Measurements from ENCODE around the gene SBF2.

Gene SBF2

DNA sequence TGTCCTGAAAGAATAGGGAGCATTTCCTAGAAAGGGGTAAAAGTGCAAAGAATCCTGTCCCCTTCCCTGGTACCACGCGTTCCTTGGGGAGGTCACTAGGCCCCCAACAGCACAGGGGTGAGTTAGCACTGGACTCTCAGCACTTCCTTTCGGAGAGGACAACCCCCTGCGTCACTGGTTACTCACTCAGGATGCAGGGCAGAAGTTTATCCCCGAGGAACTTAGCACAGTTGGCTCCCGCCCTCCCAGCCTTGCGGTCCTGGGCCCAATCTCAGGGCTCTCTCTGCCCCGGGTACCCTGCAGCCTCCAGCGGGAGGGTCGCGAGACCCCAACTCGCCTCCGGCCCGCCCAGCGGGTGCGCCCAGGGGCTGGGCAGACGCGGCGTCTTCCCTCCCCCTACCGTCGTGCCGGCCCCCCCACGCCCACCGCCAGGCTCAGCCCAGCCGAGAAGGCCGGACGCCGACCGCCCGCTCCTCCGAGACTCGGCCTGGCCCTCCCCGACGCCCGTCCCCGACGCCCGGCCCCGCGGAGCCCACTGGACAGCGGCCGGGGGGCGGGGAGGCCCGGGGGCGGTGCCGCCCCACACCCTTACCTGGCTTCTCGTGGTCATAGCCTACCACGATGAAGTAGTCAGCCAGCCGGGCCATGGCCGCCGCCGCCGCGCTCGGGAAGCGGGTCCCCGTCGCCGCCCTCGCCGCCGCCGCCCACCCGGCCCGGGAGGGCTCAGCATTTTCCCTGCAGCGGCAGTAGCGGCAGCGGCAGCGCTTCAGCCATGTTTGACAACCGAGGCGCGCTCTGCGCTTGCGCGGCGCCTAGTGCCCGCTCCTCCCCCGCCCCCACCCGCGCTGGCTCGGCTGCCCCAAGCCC, at the start of gene SBF2:
SBF2 (minus strand) TSS at position 797 of the 867 bp plus-strand sequence; CDS start at position 647, 150 bp downstream.
- Histone ChIP-seq H3K36me3 (ENCODE audit: insufficient read depth, low read length) (no peaks in the 10 kb centered on the region), H3K9me3 (ENCODE audit: low read length) (no peaks in the 10 kb centered on the region), H3K27ac (ENCODE audit: low read depth, low read length) (peak within 1 kb of the TSS; percentile 83), H3K9ac (ENCODE audit: low read length) (peak within 1 kb of the TSS; percentile 11), H3K4me1 (ENCODE audit: insufficient read depth, low read length) (peaks cover 18% of the 10 kb centered on the region), H3K4me3 (ENCODE audit: low read depth in 1 of 2, low read length in 2 of 2) (peak within 1 kb of the TSS; percentile 51 to 96), H3K27me3 (ENCODE audit: control insufficient read depth in 1 of 2, insufficient read depth in 2 of 2, low read length in 2 of 2) (no peaks in the 10 kb centered on the region)

DNA sequence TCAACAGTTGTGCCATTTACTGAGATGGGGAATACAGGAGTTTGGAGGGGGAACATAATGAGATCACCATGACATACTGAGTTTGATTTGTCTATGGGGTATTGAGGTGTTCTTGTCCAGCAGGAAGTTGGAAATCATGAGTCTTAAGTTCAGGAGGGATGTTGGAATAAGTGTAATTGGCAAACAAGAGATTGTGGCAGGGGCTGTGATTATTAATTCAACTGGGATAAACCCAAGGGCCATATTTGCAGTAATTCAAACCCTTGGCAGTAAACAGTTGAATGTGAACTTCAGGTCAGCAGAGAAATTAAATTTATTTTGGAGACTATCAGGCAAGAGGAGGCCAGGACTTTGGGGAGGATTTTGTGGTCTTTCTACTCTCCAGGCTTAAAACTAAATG, 44.3 kb upstream of the SBF2 start:
- Histone ChIP-seq H3K27me3 (ENCODE audit: control insufficient read depth in 1 of 2, insufficient read depth in 2 of 2, low read length in 2 of 2) (no peaks in the 10 kb centered on the region), H3K27ac (ENCODE audit: low read depth, low read length) (no peak overlapping the region), H3K4me1 (ENCODE audit: insufficient read depth, low read length) (no peaks in the 10 kb centered on the region), H3K4me3 (ENCODE audit: low read depth in 1 of 2, low read length in 2 of 2) (no peak overlapping the region), H3K9ac (ENCODE audit: low read length) (no peak overlapping the region), H3K9me3 (ENCODE audit: low read length) (no peaks in the 10 kb centered on the region), H3K36me3 (ENCODE audit: insufficient read depth, low read length) (no peaks in the 10 kb centered on the region)

DNA sequence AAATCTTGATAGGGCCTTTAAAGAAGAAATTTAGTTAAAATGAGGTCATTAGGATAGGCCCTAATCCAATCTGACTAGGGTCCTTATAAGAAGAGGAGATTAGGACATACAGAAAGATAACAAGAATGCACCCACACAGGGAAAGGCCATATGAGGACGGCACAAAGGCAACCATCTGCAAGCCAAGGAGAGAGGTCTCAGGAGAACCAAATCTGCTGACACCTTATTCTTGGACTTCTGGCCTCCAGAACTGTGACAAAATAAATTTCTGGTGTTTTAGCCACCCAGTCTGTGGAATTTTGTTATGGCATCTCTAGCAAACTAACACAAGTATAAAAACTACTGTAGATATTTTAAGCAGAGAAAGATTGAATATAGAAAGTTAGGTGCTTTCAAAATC, 39.5 kb upstream of the SBF2 start:
- peaks cover 8% of the 10 kb centered on the region for H3K4me1 ChIP-seq (ENCODE audit: insufficient read depth, low read length)
- no peaks in the 10 kb centered on the region for H3K36me3 ChIP-seq (ENCODE audit: insufficient read depth, low read length)
- no peak overlapping the region for H3K27ac ChIP-seq (ENCODE audit: low read depth, low read length)
- no peaks in the 10 kb centered on the region for H3K9me3 ChIP-seq (ENCODE audit: low read length)
- no peak overlapping the region for H3K4me3 ChIP-seq (ENCODE audit: low read depth in 1 of 2, low read length in 2 of 2)
- H3K9ac ChIP-seq (ENCODE audit: low read length): no peak overlapping the region
- H3K27me3 ChIP-seq (ENCODE audit: control insufficient read depth in 1 of 2, insufficient read depth in 2 of 2, low read length in 2 of 2): no peaks in the 10 kb centered on the region

DNA sequence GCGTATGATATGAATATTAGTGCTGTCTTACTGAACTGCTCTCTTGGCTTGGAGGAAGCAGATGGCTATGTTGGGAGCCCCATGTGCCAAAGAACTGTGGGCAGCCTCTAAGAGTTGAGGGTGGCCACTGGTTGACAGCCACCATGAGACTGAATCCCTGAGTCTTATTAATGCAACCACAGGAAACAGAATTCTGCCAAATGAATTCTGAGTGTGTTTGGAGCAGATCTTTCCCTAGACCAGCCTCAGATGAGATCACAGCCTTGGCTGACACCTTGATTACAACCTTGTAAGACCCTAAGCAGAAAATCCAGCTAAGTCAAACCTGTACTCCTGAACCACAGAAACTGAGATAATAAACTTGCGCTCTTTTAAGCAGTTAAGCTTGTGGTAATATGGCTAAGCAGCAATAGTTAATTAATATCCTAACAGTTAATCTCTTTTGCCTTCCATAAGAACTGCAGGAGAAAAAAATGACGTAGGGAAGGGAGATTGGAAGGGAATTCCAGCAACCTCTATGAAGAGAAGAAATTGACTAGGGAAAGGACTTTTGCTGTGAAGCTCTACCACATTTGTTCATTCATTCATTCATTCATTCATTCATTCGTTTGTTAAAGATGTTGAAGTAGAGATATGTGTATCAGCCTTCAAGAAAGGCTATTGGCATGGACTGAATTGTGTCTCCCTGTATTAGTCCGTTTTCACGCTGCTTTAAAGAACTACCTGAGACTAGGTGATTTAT, 37.7 kb upstream of the SBF2 start:
- H3K27me3 ChIP-seq (ENCODE audit: control insufficient read depth in 1 of 2, insufficient read depth in 2 of 2, low read length in 2 of 2): no peaks in the 10 kb centered on the region
- no peak overlapping the region for H3K27ac ChIP-seq (ENCODE audit: low read depth, low read length)
- no peak overlapping the region for H3K4me3 ChIP-seq (ENCODE audit: low read depth in 1 of 2, low read length in 2 of 2)
- no peaks in the 10 kb centered on the region for H3K36me3 ChIP-seq (ENCODE audit: insufficient read depth, low read length)
- peaks cover 23% of the 10 kb centered on the region for H3K4me1 ChIP-seq (ENCODE audit: insufficient read depth, low read length)
- H3K9me3 ChIP-seq (ENCODE audit: low read length): no peaks in the 10 kb centered on the region
- no peak overlapping the region for H3K9ac ChIP-seq (ENCODE audit: low read length)

DNA sequence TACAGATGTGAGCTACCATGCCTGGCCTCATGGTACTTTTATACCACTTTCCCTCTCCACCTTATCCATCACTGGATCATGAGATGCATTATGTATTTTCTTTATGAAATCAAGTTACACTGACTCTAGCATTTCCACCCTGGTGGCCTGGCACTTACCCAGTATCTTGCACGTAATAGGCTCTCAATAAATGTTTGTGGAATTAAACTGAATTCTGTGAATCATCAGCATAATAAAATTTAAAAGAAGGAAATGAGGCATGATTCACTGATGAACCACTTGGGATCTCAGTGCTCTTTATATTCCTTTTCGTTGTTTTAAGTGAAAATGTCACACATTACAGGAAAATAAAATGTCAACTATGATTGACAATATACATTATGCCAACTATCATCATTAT, 35.9 kb upstream of the SBF2 start:
- Histone ChIP-seq H3K4me1 (ENCODE audit: insufficient read depth, low read length) (peaks cover 40% of the 10 kb centered on the region), H3K4me3 (ENCODE audit: low read depth in 1 of 2, low read length in 2 of 2) (no peak overlapping the region), H3K9ac (ENCODE audit: low read length) (no peak overlapping the region), H3K9me3 (ENCODE audit: low read length) (no peaks in the 10 kb centered on the region), H3K36me3 (ENCODE audit: insufficient read depth, low read length) (no peaks in the 10 kb centered on the region), H3K27ac (ENCODE audit: low read depth, low read length) (no peak overlapping the region), H3K27me3 (ENCODE audit: control insufficient read depth in 1 of 2, insufficient read depth in 2 of 2, low read length in 2 of 2) (no peaks in the 10 kb centered on the region)

DNA sequence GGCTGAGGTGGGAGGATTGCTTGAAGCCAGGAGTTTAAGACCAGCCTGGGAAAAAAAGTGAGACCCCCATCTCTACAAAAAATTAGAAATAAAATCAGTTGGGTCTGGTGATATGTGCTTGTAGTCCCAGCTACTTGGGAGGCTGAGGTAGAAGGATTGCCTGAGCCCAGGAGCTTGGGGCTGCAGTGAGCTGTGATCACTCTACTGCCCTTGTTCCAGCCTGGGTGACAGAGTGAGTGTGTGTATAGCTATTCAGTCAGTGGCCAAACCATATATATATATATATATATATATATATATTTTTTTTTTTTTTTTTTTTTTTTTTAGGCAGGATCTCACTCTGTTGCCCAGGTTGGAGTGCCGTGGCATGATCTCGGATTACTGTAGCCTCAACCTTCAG, 35.3 kb upstream of the SBF2 start:
- H3K36me3 ChIP-seq (ENCODE audit: insufficient read depth, low read length): no peaks in the 10 kb centered on the region
- H3K9ac ChIP-seq (ENCODE audit: low read length): no peak overlapping the region
- no peaks in the 10 kb centered on the region for H3K9me3 ChIP-seq (ENCODE audit: low read length)
- no peaks in the 10 kb centered on the region for H3K27me3 ChIP-seq (ENCODE audit: control insufficient read depth in 1 of 2, insufficient read depth in 2 of 2, low read length in 2 of 2)
- H3K27ac ChIP-seq (ENCODE audit: low read depth, low read length): no peak overlapping the region
- H3K4me1 ChIP-seq (ENCODE audit: insufficient read depth, low read length): peaks cover 45% of the 10 kb centered on the region
- no peak overlapping the region for H3K4me3 ChIP-seq (ENCODE audit: low read depth in 1 of 2, low read length in 2 of 2)

DNA sequence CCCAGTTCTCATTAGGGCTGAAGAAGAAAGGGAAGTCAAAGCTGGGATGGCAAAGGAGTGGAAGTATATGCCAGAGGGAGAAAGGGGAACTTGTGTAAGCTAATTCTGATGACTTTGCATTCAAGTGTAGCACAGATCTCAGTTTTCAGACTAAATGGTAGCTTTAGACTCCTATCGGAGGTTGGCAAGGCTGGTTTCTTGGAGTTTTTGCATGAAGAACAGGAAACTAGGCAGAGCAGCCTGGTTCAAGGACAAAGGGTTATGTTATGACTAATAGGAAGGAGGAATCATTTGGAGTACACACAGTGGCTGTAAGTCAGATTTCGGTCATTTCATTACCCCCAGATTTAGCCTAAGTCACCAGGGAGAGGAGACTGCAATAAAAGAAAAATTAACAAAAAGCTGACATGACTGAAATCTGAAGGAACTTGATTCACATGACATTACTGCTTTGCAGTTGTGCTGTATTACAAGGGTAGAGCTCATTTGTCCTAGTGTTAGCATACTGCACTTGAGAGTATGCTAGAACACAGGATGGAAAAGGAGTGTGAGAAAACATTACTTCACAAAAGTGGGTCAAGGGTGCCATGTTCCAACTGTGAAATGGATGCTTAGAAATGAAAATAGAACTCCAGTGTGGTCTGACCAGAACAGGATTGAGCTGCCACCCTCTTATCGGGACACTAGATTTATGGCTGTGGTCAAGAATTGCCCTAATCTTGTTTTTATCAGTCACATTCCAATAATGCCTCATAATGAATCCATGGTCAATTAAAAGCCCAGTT, 34.5 kb upstream of the SBF2 start:
- no peak overlapping the region for H3K27ac ChIP-seq (ENCODE audit: low read depth, low read length)
- peaks cover 49% of the 10 kb centered on the region for H3K4me1 ChIP-seq (ENCODE audit: insufficient read depth, low read length)
- H3K27me3 ChIP-seq (ENCODE audit: control insufficient read depth in 1 of 2, insufficient read depth in 2 of 2, low read length in 2 of 2): no peaks in the 10 kb centered on the region
- peak overlapping the region in 1 of 2 donors; percentile 3 for H3K4me3 ChIP-seq (ENCODE audit: low read depth in 1 of 2, low read length in 2 of 2)
- no peaks in the 10 kb centered on the region for H3K9me3 ChIP-seq (ENCODE audit: low read length)
- no peak overlapping the region for H3K9ac ChIP-seq (ENCODE audit: low read length)
- no peaks in the 10 kb centered on the region for H3K36me3 ChIP-seq (ENCODE audit: insufficient read depth, low read length)

DNA sequence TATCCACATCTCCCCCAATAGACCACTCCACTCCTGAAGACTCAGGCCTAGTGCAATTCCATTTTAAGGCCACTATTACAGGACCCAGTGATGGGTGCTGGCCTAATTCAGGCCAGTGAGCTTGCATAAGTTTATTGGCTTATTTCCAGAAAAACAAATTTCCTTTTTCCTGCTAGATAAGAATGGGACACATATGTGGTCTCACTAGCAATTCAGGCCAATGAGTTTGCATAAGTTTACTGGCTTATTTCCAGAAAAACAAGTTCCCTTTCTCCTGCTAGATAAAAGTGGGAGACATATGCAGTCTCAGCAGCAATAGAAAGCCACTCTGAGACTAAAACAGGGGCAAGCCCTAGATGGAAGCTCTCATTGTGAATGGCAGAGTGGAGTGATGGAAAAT, 33.2 kb upstream of the SBF2 start:
- Histone ChIP-seq H3K27me3 (ENCODE audit: control insufficient read depth in 1 of 2, insufficient read depth in 2 of 2, low read length in 2 of 2) (no peaks in the 10 kb centered on the region), H3K9me3 (ENCODE audit: low read length) (no peaks in the 10 kb centered on the region), H3K9ac (ENCODE audit: low read length) (no peak overlapping the region), H3K27ac (ENCODE audit: low read depth, low read length) (no peak overlapping the region), H3K4me1 (ENCODE audit: insufficient read depth, low read length) (peaks cover 61% of the 10 kb centered on the region), H3K4me3 (ENCODE audit: low read depth in 1 of 2, low read length in 2 of 2) (no peak overlapping the region), H3K36me3 (ENCODE audit: insufficient read depth, low read length) (no peaks in the 10 kb centered on the region)

DNA sequence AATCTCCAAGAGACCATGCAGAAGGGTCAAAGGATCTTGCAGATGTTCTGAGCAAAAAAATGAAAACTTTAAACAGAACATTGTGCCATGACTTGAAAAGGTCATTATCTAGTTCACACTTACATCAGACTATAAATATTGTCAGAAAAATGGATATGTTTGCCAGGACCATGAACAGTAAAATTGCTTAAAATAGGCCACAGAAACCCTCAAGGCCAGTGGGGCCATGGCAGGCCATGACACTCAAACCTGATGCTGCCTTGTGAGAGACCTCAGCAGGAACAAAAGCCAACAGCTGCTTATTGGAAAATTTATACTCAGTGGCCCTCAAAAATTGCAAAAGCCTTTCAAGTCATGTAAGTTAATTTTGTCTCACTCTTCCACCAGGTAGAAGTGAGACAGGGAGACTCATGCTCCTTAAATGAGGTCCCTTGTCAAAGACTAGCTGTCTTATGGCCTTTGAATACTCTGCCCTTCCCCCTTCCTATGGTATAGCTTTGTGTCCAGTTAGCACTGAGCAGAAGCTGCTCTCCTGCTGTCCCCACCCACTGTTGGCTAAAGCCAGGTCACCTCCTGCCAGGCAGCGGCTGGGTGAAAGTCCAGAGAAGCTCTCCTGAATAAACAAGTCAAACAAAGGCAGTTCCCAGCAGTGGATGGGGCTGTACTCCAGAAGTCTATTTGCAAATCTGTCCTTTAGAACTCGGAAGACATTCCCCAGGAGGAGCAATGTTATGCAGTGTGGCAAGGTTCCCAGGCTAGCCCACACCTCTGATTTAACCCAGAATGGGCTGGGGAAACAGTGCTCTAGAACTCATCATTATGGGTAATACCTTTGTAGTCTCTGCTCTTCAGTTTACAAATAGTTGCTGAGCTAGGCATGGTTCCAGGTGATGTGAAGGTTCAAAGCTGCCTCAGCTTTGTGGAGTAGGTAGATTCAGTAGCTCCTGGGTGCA, 32.3 kb upstream of the SBF2 start:
- no peaks in the 10 kb centered on the region for H3K36me3 ChIP-seq (ENCODE audit: insufficient read depth, low read length)
- H3K4me3 ChIP-seq (ENCODE audit: low read depth in 1 of 2, low read length in 2 of 2): no peak overlapping the region
- H3K9me3 ChIP-seq (ENCODE audit: low read length): no peaks in the 10 kb centered on the region
- no peak overlapping the region for H3K9ac ChIP-seq (ENCODE audit: low read length)
- H3K27me3 ChIP-seq (ENCODE audit: control insufficient read depth in 1 of 2, insufficient read depth in 2 of 2, low read length in 2 of 2): no peaks in the 10 kb centered on the region
- H3K4me1 ChIP-seq (ENCODE audit: insufficient read depth, low read length): peaks cover 67% of the 10 kb centered on the region
- H3K27ac ChIP-seq (ENCODE audit: low read depth, low read length): peak overlapping the region; percentile 35

DNA sequence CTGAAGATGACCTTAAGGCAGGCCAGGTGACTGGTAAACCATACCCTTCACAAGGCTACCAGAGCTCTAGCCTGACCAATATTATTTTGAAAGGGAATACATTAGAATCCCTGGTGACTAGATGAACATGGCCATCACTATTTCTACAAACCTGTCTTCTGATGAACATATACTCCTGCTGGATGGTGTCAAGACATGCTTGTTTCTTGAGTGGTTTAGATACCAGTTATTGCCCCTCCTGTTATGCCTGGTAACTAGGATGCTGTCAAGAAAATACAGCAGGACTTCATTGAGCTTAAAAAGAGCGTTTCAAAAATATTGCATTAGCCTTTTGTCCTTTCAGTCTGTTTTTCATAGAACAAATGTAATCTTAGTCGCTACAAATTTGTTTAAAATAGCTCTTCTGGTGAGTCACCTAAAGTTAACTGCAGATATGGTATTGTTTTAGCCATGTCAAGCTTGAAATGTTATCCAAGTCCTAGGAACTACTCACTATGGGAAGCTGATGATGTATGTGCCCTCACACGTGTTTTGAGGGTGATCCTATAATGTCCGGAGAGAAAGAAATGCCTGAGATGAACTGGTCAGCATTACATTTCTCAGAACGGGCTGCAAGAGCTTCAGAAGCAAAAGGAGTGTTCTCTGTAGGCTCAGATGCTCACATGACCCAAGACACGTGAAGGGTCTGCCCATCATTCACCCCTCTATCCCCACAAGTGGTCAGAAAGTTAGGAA, 31.4 kb upstream of the SBF2 start:
- Histone ChIP-seq H3K4me1 (ENCODE audit: insufficient read depth, low read length) (peaks cover 75% of the 10 kb centered on the region), H3K9ac (ENCODE audit: low read length) (no peak overlapping the region), H3K36me3 (ENCODE audit: insufficient read depth, low read length) (no peaks in the 10 kb centered on the region), H3K4me3 (ENCODE audit: low read depth in 1 of 2, low read length in 2 of 2) (no peak overlapping the region), H3K27ac (ENCODE audit: low read depth, low read length) (peak overlapping the region; percentile 35), H3K9me3 (ENCODE audit: low read length) (no peaks in the 10 kb centered on the region), H3K27me3 (ENCODE audit: control insufficient read depth in 1 of 2, insufficient read depth in 2 of 2, low read length in 2 of 2) (no peaks in the 10 kb centered on the region)

Data from muscle layer of colon (tissue), 2 donors.